Measurements from ENCODE around the gene TOMM5. TPM values are rescaled to one million over a fixed set of nuclear protein-coding genes. Genes with fewer than 3 reads are reported as not detected.

Gene TOMM5
- total RNA-seq, 1 donor = 72.4 TPM

- no peak overlapping the region for H2AFZ ChIP-seq (ENCODE audit: low read length)
- no peaks in the 10 kb centered on the region for H3K79me2 ChIP-seq (ENCODE audit: insufficient read depth, low read length)
- H3K4me1 ChIP-seq (ENCODE audit: insufficient read depth, low read length) = peaks cover 8% of the 10 kb centered on the region
- H3K27me3 ChIP-seq (ENCODE audit: insufficient read depth, low read length) = no peaks in the 10 kb centered on the region
- H4K20me1 ChIP-seq (ENCODE audit: insufficient read depth, low read length) = peaks cover 22% of the 10 kb centered on the region
- no peak overlapping the region for H3K4me2 ChIP-seq (ENCODE audit: insufficient read depth, low read length)
- no peak for TF ChIP-seq CTCF (IDR thresholded peaks at IDR 0.05; ENCODE audit: extremely low read depth, low read depth, low read length)
- no peaks in the 10 kb centered on the region for H3K36me3 ChIP-seq (ENCODE audit: insufficient read depth, low read length)
- no peak for DNase-seq (ENCODE audit: insufficient read length, low spot score, missing footprints)
- no peaks in the 10 kb centered on the region for H3K9me3 ChIP-seq (ENCODE audit: low read depth, low read length)
- H3K4me3 ChIP-seq (ENCODE audit: insufficient read depth, low read length) = no peak overlapping the region
- H3K27ac ChIP-seq (ENCODE audit: low read depth, low read length) = no peak overlapping the region
Observed at GRCh38 chr9:37551468-37551867, 40.9 kb downstream of the TOMM5 start.

GRCh38 chr9:37550781-37551180 lies 41.6 kb downstream of the TOMM5 start:
- Histone ChIP-seq H2AFZ (ENCODE audit: low read length) (no peak overlapping the region), H3K9me3 (ENCODE audit: low read depth, low read length) (no peaks in the 10 kb centered on the region), H3K27ac (ENCODE audit: low read depth, low read length) (no peak overlapping the region), H3K36me3 (ENCODE audit: insufficient read depth, low read length) (no peaks in the 10 kb centered on the region), H3K4me1 (ENCODE audit: insufficient read depth, low read length) (peaks cover 8% of the 10 kb centered on the region), H3K4me2 (ENCODE audit: insufficient read depth, low read length) (no peak overlapping the region), H3K27me3 (ENCODE audit: insufficient read depth, low read length) (no peaks in the 10 kb centered on the region), H3K4me3 (ENCODE audit: insufficient read depth, low read length) (no peak overlapping the region), H4K20me1 (ENCODE audit: insufficient read depth, low read length) (peaks cover 22% of the 10 kb centered on the region), H3K79me2 (ENCODE audit: insufficient read depth, low read length) (no peaks in the 10 kb centered on the region)
- TF ChIP-seq CTCF (IDR thresholded peaks at IDR 0.05; ENCODE audit: extremely low read depth, low read depth, low read length) = no peak
- peak; percentile 68 for DNase-seq (ENCODE audit: insufficient read length, low spot score, missing footprints)

- no peak for TF ChIP-seq CTCF (IDR thresholded peaks at IDR 0.05; ENCODE audit: extremely low read depth, low read depth, low read length)
- no peaks in the 10 kb centered on the region for H3K36me3 ChIP-seq (ENCODE audit: insufficient read depth, low read length)
- H3K27me3 ChIP-seq (ENCODE audit: insufficient read depth, low read length) = no peaks in the 10 kb centered on the region
- H4K20me1 ChIP-seq (ENCODE audit: insufficient read depth, low read length) = peaks cover 19% of the 10 kb centered on the region
- no peak overlapping the region for H2AFZ ChIP-seq (ENCODE audit: low read length)
- H3K4me1 ChIP-seq (ENCODE audit: insufficient read depth, low read length) = peaks cover 8% of the 10 kb centered on the region
- no peak overlapping the region for H3K4me2 ChIP-seq (ENCODE audit: insufficient read depth, low read length)
- no peak overlapping the region for H3K27ac ChIP-seq (ENCODE audit: low read depth, low read length)
- DNase-seq (ENCODE audit: insufficient read length, low spot score, missing footprints) = no peak
- no peaks in the 10 kb centered on the region for H3K79me2 ChIP-seq (ENCODE audit: insufficient read depth, low read length)
- H3K9me3 ChIP-seq (ENCODE audit: low read depth, low read length) = no peaks in the 10 kb centered on the region
- no peak overlapping the region for H3K4me3 ChIP-seq (ENCODE audit: insufficient read depth, low read length)
Observed at GRCh38 chr9:37549527-37549926, 42.9 kb downstream of the TOMM5 start.

- Histone ChIP-seq H3K79me2 (ENCODE audit: insufficient read depth, low read length) (no peaks in the 10 kb centered on the region), H3K9me3 (ENCODE audit: low read depth, low read length) (no peaks in the 10 kb centered on the region)
Observed at GRCh38 chr9:37547328-37547878, 45.0 kb downstream of the TOMM5 start.

More at GRCh38 chr9:37547328-37547878, 45.0 kb downstream of the TOMM5 start:
- DNase-seq (ENCODE audit: insufficient read length, low spot score, missing footprints) = no peak
- Histone ChIP-seq H4K20me1 (ENCODE audit: insufficient read depth, low read length) (peaks cover 19% of the 10 kb centered on the region), H3K4me3 (ENCODE audit: insufficient read depth, low read length) (no peak overlapping the region), H3K4me1 (ENCODE audit: insufficient read depth, low read length) (peaks cover 8% of the 10 kb centered on the region), H3K4me2 (ENCODE audit: insufficient read depth, low read length) (no peak overlapping the region), H2AFZ (ENCODE audit: low read length) (no peak overlapping the region), H3K36me3 (ENCODE audit: insufficient read depth, low read length) (no peaks in the 10 kb centered on the region), H3K27me3 (ENCODE audit: insufficient read depth, low read length) (no peaks in the 10 kb centered on the region), H3K27ac (ENCODE audit: low read depth, low read length) (no peak overlapping the region)
- no peak for TF ChIP-seq CTCF (IDR thresholded peaks at IDR 0.05; ENCODE audit: extremely low read depth, low read depth, low read length)
